Measurements from ENCODE around the gene ADA. TPM values are rescaled to one million over a fixed set of nuclear protein-coding genes. Genes with fewer than 3 reads are reported as not detected.

ADA gene
- total RNA-seq, 4 donors from 2014 or later, result 2.6 to 5.4 (median 2.9) TPM

DNA sequence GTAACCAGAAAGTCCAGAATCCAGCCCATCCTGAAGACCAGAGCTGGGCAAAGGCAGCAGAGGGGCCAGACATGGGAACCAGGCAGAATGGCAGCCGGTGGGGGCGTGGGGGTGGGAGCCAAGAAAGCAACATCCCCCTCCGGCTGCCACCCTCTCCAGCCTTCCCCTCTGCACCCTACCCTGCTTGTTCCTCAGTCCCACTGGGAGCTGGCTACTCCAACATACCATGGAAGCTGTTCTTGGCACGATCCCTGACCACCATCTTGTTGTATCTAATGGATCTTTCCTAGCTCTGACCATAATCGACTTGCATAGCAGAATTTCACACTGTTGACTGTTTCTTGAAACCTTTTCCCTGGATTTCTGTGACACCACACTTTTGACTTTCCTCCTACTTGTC lies 30.2 kb downstream of the ADA start:
- peaks cover 0 to 9% (median 4%) of the 10 kb centered on the region in 4 donors for H3K36me3 ChIP-seq
- no peak for TF ChIP-seq POLR2AphosphoS5 (IDR thresholded peaks at IDR 0.05)
- TF ChIP-seq POLR2A (IDR thresholded peaks at IDR 0.05), result no peak
- TF ChIP-seq, protein P1, sequence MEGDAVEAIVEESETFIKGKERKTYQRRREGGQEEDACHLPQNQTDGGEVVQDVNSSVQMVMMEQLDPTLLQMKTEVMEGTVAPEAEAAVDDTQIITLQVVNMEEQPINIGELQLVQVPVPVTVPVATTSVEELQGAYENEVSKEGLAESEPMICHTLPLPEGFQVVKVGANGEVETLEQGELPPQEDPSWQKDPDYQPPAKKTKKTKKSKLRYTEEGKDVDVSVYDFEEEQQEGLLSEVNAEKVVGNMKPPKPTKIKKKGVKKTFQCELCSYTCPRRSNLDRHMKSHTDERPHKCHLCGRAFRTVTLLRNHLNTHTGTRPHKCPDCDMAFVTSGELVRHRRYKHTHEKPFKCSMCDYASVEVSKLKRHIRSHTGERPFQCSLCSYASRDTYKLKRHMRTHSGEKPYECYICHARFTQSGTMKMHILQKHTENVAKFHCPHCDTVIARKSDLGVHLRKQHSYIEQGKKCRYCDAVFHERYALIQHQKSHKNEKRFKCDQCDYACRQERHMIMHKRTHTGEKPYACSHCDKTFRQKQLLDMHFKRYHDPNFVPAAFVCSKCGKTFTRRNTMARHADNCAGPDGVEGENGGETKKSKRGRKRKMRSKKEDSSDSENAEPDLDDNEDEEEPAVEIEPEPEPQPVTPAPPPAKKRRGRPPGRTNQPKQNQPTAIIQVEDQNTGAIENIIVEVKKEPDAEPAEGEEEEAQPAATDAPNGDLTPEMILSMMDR (IDR thresholded peaks at IDR 0.05), result no peak
- TF ChIP-seq EP300 (IDR thresholded peaks at IDR 0.05; ENCODE audit: low read depth), result no peak
- in situ Hi-C loops (cut with MboI; ENCODE audit: low pct_ligation_motif_present in 1 of 4, low pct_unique_long_range_greater_than_20kb in 1 of 4, low sequenced_read_pairs in 3 of 4), result loop anchor here (25.0 kb wide), 2 partner anchors 234 to 409 kb away; partner anchors contain the start of gene OSER1 (in 4 of the 4)
- H3K9me3 ChIP-seq, result no peaks in the 10 kb centered on the region
- WGBS, 2 donors (ENCODE audit: low coverage in 1 of 2), result 98 to 100% methylated on average over 2 to 5 of the region's 5 CpGs
- no peaks in the 10 kb centered on the region for H3K27me3 ChIP-seq
- no peak overlapping the region for H3K4me3 ChIP-seq
- DNase-seq, result no peak
- H3K4me1 ChIP-seq, result peaks cover 4 to 13% (median 5%) of the 10 kb centered on the region in 4 donors
- H3K27ac ChIP-seq, result no peak overlapping the region
- intact Hi-C loops (cut with DNase I; ENCODE audit: low total_unique reads), result no loop called here

DNA sequence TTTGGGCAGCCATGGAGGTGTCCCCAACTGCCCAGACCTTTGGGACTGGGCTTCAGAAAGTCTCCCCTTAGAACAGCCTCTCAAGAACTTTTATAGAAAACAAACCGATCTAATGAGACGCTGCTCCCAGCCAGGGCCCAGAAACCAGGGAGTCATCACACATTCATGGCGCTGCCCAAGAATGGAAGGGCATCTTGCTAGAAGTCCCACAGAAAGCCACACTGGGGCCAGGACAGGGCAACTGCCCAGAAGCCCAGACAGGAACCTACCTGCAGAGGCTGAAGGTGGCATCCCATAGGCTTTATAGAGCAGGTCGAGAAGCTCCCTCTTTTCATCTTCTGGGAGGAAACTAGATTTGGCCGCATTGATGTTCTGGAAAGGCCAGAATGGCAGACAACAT lies 31.5 kb downstream of the ADA start:
- TF ChIP-seq POLR2A (IDR thresholded peaks at IDR 0.05) (no peak), POLR2AphosphoS5 (IDR thresholded peaks at IDR 0.05) (peak in 1 of 3 donors; percentile 3), EP300 (IDR thresholded peaks at IDR 0.05; ENCODE audit: low read depth) (no peak)
- TF ChIP-seq, protein P1 (IDR thresholded peaks at IDR 0.05), result no peak
- no peaks in the 10 kb centered on the region for H3K27me3 ChIP-seq
- H3K27ac ChIP-seq, result no peak overlapping the region
- no peak overlapping the region for H3K4me3 ChIP-seq
- H3K9me3 ChIP-seq, result no peaks in the 10 kb centered on the region
- intact Hi-C loops (cut with DNase I; ENCODE audit: low total_unique reads) (no loop called here), in situ Hi-C loops (cut with MboI; ENCODE audit: low pct_ligation_motif_present in 1 of 4, low pct_unique_long_range_greater_than_20kb in 1 of 4, low sequenced_read_pairs in 3 of 4) (loop anchor here (25.0 kb wide), 2 partner anchors 233 to 408 kb away; partner anchors contain the start of gene OSER1 (in 4 of the 4))
- peaks cover 10 to 26% (median 14%) of the 10 kb centered on the region in 4 donors for H3K4me1 ChIP-seq
- 94% methylated on average over 5 of the region's 5 CpGs; no CpG with 5 or more reads in 1 of the 2 donors for WGBS, 2 donors (ENCODE audit: low coverage in 1 of 2)
- no peak for DNase-seq
- peaks cover 0 to 9% (median 4%) of the 10 kb centered on the region in 4 donors for H3K36me3 ChIP-seq

DNA sequence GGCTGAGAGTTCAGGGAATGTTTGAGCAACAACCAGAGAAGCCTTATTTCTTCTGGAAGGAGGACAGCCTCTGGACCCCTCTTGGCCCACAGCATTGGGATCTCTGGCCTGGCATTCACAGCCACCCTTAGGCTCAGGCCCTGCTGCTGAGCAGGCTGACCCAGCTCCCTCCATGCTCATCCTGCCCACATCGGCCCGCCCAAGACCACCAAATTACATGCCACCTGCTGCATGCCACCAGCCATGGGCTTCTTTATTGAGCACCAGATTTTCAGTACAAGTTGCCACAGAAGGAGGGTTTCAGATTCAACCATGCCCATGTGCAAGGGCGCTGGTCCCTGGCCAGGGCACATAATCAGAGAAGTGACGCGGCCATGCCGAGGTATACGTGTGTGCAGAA lies 32.2 kb downstream of the ADA start:
- Histone ChIP-seq H3K27me3 (no peaks in the 10 kb centered on the region), H3K9me3 (no peaks in the 10 kb centered on the region), H3K27ac (no peak overlapping the region), H3K4me3 (no peak overlapping the region), H3K4me1 (peaks cover 14 to 33% (median 18%) of the 10 kb centered on the region in 4 donors), H3K36me3 (peaks cover 0 to 14% (median 4%) of the 10 kb centered on the region in 4 donors)
- DNase-seq, result no peak
- WGBS, 2 donors (ENCODE audit: low coverage in 1 of 2), result 96 to 100% methylated on average over 4 to 7 of the region's 7 CpGs
- TF ChIP-seq EP300 (IDR thresholded peaks at IDR 0.05; ENCODE audit: low read depth) (no peak), POLR2A (IDR thresholded peaks at IDR 0.05) (no peak), POLR2AphosphoS5 (IDR thresholded peaks at IDR 0.05) (no peak)
- TF ChIP-seq, protein P1 (IDR thresholded peaks at IDR 0.05), result no peak
- in situ Hi-C loops (cut with MboI; ENCODE audit: low pct_ligation_motif_present in 1 of 4, low pct_unique_long_range_greater_than_20kb in 1 of 4, low sequenced_read_pairs in 3 of 4), result loop anchor here (10.0 to 25.0 kb wide), 3 partner anchors 232 to 407 kb away; partner anchors contain the start of gene OSER1 (in 4 of the 4)
- intact Hi-C loops (cut with DNase I; ENCODE audit: low total_unique reads), result no loop called here

DNA sequence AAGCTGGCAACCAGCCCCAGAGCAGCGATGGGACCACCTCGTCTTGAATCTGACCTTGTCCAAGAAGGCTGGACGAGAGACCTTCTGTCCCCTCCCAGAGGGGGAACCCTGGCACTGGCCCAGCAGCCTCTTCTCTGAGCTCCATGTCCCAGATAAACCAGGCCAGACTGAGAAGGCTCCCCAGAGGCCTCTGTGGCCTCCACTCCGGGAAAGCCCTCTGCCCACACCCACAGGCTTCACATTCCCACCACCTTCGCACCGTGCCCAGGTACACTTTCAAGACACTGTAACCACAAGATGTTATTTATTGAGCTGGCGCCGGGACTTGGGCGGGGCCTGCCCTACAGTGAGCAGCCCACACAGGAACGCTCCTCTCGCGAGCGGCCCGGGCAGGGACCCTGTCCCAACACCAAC lies 33.2 kb downstream of the ADA start:
- WGBS, 2 donors (ENCODE audit: low coverage in 1 of 2), result 52 to 75% methylated on average over 4 to 14 of the region's 14 CpGs
- Histone ChIP-seq H3K27ac (no peak overlapping the region), H3K36me3 (peaks cover 0 to 14% (median 5%) of the 10 kb centered on the region in 4 donors), H3K9me3 (no peaks in the 10 kb centered on the region), H3K27me3 (no peaks in the 10 kb centered on the region), H3K4me3 (no peak overlapping the region), H3K4me1 (peaks cover 14 to 35% (median 18%) of the 10 kb centered on the region in 4 donors)
- DNase-seq, result peak; percentile 51
- TF ChIP-seq EP300 (IDR thresholded peaks at IDR 0.05; ENCODE audit: low read depth) (no peak), POLR2AphosphoS5 (IDR thresholded peaks at IDR 0.05) (no peak), POLR2A (IDR thresholded peaks at IDR 0.05) (no peak)
- TF ChIP-seq, protein P1 (IDR thresholded peaks at IDR 0.05), result no peak
- intact Hi-C loops (cut with DNase I; ENCODE audit: low total_unique reads) (no loop called here), in situ Hi-C loops (cut with MboI; ENCODE audit: low pct_ligation_motif_present in 1 of 4, low pct_unique_long_range_greater_than_20kb in 1 of 4, low sequenced_read_pairs in 3 of 4) (loop anchor here (10.0 to 25.0 kb wide), 3 partner anchors 231 to 406 kb away; partner anchors contain the start of gene OSER1 (in 4 of the 4))
